Measurements from ENCODE around the gene NR1H2. TPM values are rescaled to one million over a fixed set of nuclear protein-coding genes. Genes with fewer than 3 reads are reported as not detected.

NR1H2 gene
- total and polyA plus RNA-seq, 10 of the 15 experiments (the other 5 are each of a cell fraction or from before 2014, with no cell fraction given), result 0.05 to 54.2 (median 35.1) TPM

DNA sequence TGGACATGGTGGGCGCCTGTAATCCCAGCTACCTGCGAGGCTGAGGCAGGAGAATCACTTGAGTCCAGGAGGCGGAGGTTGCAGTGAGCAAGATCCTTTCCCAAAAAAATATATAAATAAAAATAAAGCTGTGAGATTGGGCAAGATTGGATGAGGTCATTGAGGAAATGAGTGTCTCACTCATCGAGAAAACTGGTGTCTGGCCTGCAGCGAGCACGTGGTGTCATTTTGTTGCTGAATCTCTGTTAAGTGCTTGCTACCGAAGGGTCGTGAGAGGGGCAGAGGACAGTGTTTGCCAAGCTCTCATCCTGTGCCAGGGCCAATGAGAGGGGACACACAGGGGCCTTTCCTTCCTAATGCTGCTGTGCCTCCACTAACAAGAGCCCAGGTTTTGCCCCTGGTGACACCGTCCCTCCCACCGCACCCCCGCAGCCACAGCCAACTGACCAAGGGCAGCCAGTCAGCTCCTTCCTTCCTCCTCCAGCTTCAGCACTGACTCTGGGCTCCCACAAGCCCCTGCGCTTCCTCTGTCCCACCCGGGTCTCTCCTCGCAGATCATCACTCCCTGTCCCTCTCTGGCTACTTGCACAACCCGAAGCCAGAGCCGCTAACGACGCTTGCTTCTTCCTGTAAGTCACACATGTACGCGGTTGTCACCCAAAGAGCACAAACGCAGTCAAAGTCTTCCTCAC, 11.1 kb downstream of the NR1H2 start:
- peaks cover 8 to 11% of the 10 kb centered on the region in 2 experiments; a peak in 3 of 4 replicates for H3K36me3 ChIP-seq (ENCODE audit: control insufficient read depth in 2 of 2, insufficient read depth in 2 of 2, low read length in 1 of 2)
- intact Hi-C loops (cut with micrococcal nuclease; ENCODE audit: unreplicated experiment), result no loop called here

More for the DNA sequence above, 11.1 kb downstream of the NR1H2 start:
- Histone ChIP-seq H3K9ac (ENCODE audit: control insufficient read depth, insufficient read depth, low read length) (no peak overlapping the region), H3K27ac (ENCODE audit: control insufficient read depth, insufficient read depth) (no peak overlapping the region), H3K4me2 (ENCODE audit: control insufficient read depth, insufficient read depth) (no peak overlapping the region), H3K4me3 (no peak overlapping the region), H4K20me1 (ENCODE audit: control insufficient read depth, insufficient read depth) (no peaks in the 10 kb centered on the region), H3K9me3 (replicated peaks; ENCODE audit: control insufficient read depth, insufficient read depth, low read length) (no peaks in the 10 kb centered on the region), H3K79me2 (ENCODE audit: control insufficient read depth, insufficient read depth, low read length) (peaks cover 24% of the 10 kb centered on the region), H3K27me3 (replicated peaks in 1 of 2; ENCODE audit: control insufficient read depth in 2 of 2, insufficient read depth in 2 of 2, low read length in 1 of 2) (no peaks in the 10 kb centered on the region), H2AFZ (ENCODE audit: control insufficient read depth, low read depth, low read length) (no peak overlapping the region), H3K4me1 (ENCODE audit: control insufficient read depth, insufficient read depth, low read length) (peaks cover 3% of the 10 kb centered on the region; the same call in 1 of the 2 replicates)
- ChIA-PET RAD21 (ENCODE audit: unreplicated experiment) (interaction anchor here (1.1 to 1.6 kb wide), 2 partner anchors 73 kb away, joined by 3 to 6 read pairs; no protein-coding TSS in a partner anchor), SMC1A (ENCODE audit: uncharacterized antibody, unreplicated experiment) (interaction anchor here (1.0 kb wide), 1 partner anchor 13 kb away, joined by 3 read pairs; no protein-coding TSS in a partner anchor), CTCF (interaction anchor here (2.9 kb wide), 1 partner anchor 28 kb away, joined by 17 read pairs; no protein-coding TSS in a partner anchor), POLR2A (interaction anchor here (0.9 kb wide), 1 partner anchor 31 kb away, joined by 3 read pairs; the partner anchor contains the start of gene SPIB)
- DNase-seq (ENCODE audit: low read depth, low spot score) (no peak), ATAC-seq (no peak), FAIRE-seq (no peak)
- in situ Hi-C loops (cut with MboI), result no loop called here
- BruUV-seq (replicated peaks), result no TSS peak
- TF ChIP-seq SP1 (IDR thresholded peaks at IDR 0.05; ENCODE audit: low read depth, low read length) (no peak), NFXL1 (IDR thresholded peaks at IDR 0.05; ENCODE audit: borderline replicate concordance) (no peak), NFIC (IDR thresholded peaks at IDR 0.05; ENCODE audit: low read depth, low read length) (no peak), NRF1 (conservative IDR thresholded peaks at IDR 0.05; ENCODE audit: low read depth, low read length) (no peak), YY1 (IDR thresholded peaks at IDR 0.05; ENCODE audit: low read depth, low read length) (no peak), SMC3 (IDR thresholded peaks at IDR 0.05; ENCODE audit: borderline replicate concordance, low read length) (no peak), CHD1 (IDR thresholded peaks at IDR 0.05; ENCODE audit: low read depth, low read length) (no peak), HSF1 (IDR thresholded peaks at IDR 0.05; ENCODE audit: low read depth, low read length) (no peak)
- TF ChIP-seq, protein P1, sequence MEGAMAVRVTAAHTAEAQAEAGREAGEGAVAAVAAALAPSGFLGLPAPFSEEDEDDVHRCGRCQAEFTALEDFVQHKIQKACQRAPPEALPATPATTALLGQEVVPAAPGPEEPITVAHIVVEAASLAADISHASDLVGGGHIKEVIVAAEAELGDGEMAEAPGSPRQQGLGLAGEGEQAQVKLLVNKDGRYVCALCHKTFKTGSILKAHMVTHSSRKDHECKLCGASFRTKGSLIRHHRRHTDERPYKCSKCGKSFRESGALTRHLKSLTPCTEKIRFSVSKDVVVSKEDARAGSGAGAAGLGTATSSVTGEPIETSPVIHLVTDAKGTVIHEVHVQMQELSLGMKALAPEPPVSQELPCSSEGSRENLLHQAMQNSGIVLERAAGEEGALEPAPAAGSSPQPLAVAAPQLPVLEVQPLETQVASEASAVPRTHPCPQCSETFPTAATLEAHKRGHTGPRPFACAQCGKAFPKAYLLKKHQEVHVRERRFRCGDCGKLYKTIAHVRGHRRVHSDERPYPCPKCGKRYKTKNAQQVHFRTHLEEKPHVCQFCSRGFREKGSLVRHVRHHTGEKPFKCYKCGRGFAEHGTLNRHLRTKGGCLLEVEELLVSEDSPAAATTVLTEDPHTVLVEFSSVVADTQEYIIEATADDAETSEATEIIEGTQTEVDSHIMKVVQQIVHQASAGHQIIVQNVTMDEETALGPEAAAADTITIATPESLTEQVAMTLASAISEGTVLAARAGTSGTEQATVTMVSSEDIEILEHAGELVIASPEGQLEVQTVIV (IDR thresholded peaks at IDR 0.05; ENCODE audit: borderline replicate concordance, partially characterized antibody), result no peak
- TF ChIP-seq, protein P2, sequence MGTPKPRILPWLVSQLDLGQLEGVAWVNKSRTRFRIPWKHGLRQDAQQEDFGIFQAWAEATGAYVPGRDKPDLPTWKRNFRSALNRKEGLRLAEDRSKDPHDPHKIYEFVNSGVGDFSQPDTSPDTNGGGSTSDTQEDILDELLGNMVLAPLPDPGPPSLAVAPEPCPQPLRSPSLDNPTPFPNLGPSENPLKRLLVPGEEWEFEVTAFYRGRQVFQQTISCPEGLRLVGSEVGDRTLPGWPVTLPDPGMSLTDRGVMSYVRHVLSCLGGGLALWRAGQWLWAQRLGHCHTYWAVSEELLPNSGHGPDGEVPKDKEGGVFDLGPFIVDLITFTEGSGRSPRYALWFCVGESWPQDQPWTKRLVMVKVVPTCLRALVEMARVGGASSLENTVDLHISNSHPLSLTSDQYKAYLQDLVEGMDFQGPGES (IDR thresholded peaks at IDR 0.05), result no peak
- TF ChIP-seq, protein P3, sequence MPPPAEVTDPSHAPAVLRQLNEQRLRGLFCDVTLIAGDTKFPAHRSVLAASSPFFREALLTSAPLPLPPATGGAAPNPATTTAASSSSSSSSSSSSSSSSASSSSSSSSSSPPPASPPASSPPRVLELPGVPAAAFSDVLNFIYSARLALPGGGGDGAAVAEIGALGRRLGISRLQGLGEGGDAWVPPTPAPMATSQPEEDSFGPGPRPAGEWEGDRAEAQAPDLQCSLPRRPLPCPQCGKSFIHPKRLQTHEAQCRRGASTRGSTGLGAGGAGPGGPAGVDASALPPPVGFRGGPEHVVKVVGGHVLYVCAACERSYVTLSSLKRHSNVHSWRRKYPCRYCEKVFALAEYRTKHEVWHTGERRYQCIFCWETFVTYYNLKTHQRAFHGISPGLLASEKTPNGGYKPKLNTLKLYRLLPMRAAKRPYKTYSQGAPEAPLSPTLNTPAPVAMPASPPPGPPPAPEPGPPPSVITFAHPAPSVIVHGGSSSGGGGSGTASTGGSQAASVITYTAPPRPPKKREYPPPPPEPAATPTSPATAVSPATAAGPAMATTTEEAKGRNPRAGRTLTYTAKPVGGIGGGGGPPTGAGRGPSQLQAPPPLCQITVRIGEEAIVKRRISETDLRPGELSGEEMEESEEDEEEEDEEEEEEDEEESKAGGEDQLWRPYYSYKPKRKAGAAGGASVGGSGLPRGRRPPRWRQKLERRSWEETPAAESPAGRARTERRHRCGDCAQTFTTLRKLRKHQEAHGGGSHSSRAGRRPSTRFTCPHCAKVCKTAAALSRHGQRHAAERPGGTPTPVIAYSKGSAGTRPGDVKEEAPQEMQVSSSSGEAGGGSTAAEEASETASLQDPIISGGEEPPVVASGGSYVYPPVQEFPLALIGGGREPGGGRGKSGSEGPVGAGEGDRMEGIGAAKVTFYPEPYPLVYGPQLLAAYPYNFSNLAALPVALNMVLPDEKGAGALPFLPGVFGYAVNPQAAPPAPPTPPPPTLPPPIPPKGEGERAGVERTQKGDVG (CRISPR knock-in tag; IDR thresholded peaks at IDR 0.05), result no peak
- 94% methylated on average over 21 of the region's 21 CpGs for WGBS (ENCODE audit: insufficient coverage, insufficient replicate concordance, low lambda C conversion rate, missing lambda C conversion rate)

Measured in GM12878 (cell line).